ENCODE measurements around the gene CUX1.
"Not testable (repeated sequence)": the region's sequence is repeated elsewhere in the genome, so short reads cannot be mapped to it uniquely, and the experiment has no call there.

Gene CUX1

GRCh38 chr7:101817471-101818286 is at the start of gene CUX1:
Gene CUX1 (plus strand): TSS chr7:101817626. CDS start chr7:101817640, 14 bp downstream.
- peak; percentile 12 for DNase-seq

GRCh38 chr7:101768280-101768679 is 49.1 kb upstream of the CUX1 start:
- DNase-seq = no peak

GRCh38 chr7:101770466-101770865 is 47.0 kb upstream of the CUX1 start:
- DNase-seq = no peak

- DNase-seq = no peak
Observed at GRCh38 chr7:101772508-101773211, 44.8 kb upstream of the CUX1 start.

GRCh38 chr7:101775181-101775580 is 42.2 kb upstream of the CUX1 start:
- no peak for DNase-seq

- no peak for DNase-seq
Observed at GRCh38 chr7:101778026-101778580, 39.3 kb upstream of the CUX1 start.

GRCh38 chr7:101779267-101779666 is 38.2 kb upstream of the CUX1 start:
- no peak for DNase-seq

GRCh38 chr7:101780281-101780680 is 37.1 kb upstream of the CUX1 start:
- DNase-seq = no peak

- DNase-seq = no peak
Observed at GRCh38 chr7:101781439-101781838, 36.0 kb upstream of the CUX1 start.

GRCh38 chr7:101782476-101782875 is 35.0 kb upstream of the CUX1 start:
- DNase-seq = no peak

GRCh38 chr7:101782896-101783295 is 34.5 kb upstream of the CUX1 start:
- DNase-seq = no peak

GRCh38 chr7:101783381-101784181 is 33.8 kb upstream of the CUX1 start:
- DNase-seq = no peak

- no peak for DNase-seq
Observed at GRCh38 chr7:101784292-101785127, 32.9 kb upstream of the CUX1 start.

GRCh38 chr7:101787864-101788263 is 29.6 kb upstream of the CUX1 start:
- DNase-seq = no peak

GRCh38 chr7:101788517-101788916 is 28.9 kb upstream of the CUX1 start:
- no peak for DNase-seq

GRCh38 chr7:101790566-101791293 is 26.7 kb upstream of the CUX1 start:
- no peak for DNase-seq

GRCh38 chr7:101792051-101792681 is 25.3 kb upstream of the CUX1 start:
- DNase-seq = no peak

- DNase-seq = not testable (repeated sequence)
Observed at GRCh38 chr7:101792682-101793071, 24.7 kb upstream of the CUX1 start.

- no peak for DNase-seq
Observed at GRCh38 chr7:101795461-101795860, 22.0 kb upstream of the CUX1 start.

GRCh38 chr7:101798173-101798572 is 19.3 kb upstream of the CUX1 start:
- not testable (repeated sequence) for DNase-seq
